ENCODE measurements around the gene PTGDS.

Gene PTGDS

DNA sequence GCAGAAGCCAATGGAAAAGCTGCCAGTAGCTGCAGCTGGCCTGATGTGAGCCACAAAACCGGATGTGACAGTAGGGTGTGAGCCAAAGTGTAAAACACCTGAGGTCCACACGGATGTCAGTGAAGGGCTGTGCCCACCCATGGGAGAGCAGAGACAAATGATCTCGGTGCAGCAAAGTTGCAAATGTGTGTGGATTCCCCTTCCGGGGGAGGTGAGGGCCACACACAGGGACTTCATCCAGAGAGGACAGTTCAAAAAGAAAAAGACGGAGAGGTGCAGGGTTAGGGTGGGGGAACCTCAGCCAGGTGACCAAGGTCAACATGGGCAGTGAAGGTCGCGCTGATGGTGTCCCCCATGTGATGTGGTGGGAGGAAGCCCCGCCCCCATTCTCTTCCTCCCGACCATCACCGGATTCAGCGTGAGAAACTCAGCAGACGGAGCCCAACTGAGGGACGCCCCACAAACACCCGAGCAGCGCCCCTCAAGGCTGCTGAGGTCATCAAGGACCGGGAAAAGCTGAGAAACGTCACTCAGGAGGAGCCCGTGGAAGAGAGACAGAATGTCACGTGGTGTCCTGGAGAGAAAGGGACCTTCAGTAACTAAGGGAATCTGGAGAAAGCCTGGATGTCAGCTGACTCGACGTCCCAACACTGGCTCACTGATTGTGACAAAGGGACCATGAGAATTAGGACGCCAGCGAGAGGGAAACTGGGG is 11.4 kb upstream of the PTGDS start:
- TF ChIP-seq, protein P1, sequence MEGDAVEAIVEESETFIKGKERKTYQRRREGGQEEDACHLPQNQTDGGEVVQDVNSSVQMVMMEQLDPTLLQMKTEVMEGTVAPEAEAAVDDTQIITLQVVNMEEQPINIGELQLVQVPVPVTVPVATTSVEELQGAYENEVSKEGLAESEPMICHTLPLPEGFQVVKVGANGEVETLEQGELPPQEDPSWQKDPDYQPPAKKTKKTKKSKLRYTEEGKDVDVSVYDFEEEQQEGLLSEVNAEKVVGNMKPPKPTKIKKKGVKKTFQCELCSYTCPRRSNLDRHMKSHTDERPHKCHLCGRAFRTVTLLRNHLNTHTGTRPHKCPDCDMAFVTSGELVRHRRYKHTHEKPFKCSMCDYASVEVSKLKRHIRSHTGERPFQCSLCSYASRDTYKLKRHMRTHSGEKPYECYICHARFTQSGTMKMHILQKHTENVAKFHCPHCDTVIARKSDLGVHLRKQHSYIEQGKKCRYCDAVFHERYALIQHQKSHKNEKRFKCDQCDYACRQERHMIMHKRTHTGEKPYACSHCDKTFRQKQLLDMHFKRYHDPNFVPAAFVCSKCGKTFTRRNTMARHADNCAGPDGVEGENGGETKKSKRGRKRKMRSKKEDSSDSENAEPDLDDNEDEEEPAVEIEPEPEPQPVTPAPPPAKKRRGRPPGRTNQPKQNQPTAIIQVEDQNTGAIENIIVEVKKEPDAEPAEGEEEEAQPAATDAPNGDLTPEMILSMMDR (IDR thresholded peaks at IDR 0.05; ENCODE audit: extremely low read depth, missing control alignments): no peak
- no peak for DNase-seq (ENCODE audit: low spot score)

DNA sequence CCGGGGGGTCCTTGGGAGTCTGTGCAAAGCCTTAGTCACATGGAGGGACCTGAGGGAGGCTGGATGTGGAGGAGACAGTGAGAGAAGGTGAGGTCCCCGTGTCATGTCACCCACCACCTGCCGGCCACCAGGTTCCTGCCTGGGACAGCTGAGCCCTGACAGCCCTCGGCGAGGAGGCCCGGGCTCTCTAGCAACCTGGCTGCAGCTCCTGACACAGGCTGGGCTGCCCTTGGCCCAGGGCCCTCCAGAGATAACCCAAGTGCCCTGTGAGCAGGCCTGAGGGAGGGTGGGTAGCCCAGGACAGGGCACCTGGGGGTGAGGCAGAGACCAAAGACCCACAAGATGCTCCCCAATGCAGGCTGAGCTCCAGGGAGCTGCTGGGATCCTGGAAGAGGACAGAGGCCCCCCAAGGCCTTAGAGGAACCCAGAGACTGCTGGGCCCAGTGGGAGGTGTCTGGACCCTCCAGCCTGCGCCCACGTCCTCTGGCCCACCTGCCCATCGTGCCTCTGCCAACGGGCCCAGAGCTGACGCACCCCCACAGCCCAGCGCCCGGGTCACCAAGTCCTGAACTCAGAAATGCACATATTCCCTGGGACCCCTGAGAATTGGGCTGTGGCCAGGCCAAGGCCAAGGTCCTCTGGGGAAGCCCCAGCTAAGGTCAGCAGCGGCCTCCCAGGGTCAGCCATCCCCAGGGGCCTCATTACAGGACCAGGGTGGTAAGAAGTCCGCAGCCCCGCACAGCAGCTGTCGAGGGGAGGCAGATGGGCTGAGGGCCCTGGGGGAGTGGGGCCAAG is 8.8 kb upstream of the PTGDS start:
- TF ChIP-seq, protein P1 (IDR thresholded peaks at IDR 0.05; ENCODE audit: extremely low read depth, missing control alignments): no peak
- DNase-seq (ENCODE audit: low spot score): no peak

DNA sequence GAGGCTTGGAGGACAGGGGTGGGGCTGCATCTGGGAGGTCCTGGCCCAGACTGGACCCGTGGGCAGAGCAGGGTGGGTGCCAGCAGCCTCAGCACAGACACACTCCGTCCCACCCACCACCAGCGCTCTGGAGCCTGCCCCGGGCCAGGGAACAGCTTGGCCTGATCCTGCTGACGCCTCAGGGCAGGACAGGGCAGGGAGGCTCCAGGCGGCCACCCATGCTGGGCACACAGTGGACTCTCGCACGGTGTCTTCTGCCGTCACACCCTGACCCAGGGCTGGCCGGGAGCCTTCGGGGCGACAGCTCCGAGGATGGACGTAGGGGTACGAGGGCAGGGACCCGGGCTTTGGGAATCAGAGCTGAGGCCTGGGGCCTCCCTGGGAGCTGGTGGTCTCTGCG is 8.2 kb upstream of the PTGDS start:
- DNase-seq (ENCODE audit: low spot score): no peak
- TF ChIP-seq, protein P1 (IDR thresholded peaks at IDR 0.05; ENCODE audit: extremely low read depth, missing control alignments): no peak

DNA sequence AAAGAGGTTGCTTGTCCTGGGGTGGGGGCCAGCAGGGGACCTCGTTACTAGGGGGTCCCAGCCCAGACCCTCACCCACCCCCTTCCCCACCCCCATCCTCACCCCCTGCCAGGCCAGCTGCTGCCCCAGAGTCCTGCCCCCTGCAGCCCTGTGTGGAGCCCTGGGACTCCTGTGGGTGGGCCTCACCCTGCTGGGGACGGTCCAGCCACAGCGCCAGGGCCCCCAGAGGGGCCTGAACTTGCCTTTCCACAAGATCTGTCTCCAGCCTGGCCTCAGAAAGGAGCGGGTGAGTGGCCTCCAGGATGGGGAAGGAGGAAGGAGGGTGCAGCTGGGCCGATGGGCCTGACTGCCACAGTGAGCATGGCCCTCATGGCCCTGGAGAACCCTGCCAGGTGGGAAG is 7.5 kb upstream of the PTGDS start:
- no peak for DNase-seq (ENCODE audit: low spot score)
- TF ChIP-seq, protein P1 (IDR thresholded peaks at IDR 0.05; ENCODE audit: extremely low read depth, missing control alignments): no peak

DNA sequence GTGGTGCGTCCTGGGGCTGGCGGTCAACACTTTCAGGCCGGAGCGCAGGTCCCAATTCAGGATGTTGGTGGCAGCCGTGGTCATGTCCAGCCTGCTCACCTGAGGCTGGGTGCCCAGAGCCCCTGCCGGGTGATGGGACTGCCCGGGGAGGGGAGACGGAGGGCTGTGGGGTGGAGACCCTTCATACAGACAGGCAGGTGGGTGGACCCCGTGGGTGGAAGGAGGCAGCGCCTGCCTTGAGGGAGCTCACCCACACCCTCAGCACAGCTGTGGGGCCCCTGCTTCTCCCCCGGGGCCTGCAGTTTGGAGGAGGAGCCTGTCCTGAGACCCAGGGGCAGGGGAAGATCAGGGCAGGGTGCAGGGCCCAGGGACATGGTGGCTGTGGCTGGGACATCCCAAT is 6.9 kb upstream of the PTGDS start:
- TF ChIP-seq, protein P1 (IDR thresholded peaks at IDR 0.05; ENCODE audit: extremely low read depth, missing control alignments): no peak
- DNase-seq (ENCODE audit: low spot score): no peak

DNA sequence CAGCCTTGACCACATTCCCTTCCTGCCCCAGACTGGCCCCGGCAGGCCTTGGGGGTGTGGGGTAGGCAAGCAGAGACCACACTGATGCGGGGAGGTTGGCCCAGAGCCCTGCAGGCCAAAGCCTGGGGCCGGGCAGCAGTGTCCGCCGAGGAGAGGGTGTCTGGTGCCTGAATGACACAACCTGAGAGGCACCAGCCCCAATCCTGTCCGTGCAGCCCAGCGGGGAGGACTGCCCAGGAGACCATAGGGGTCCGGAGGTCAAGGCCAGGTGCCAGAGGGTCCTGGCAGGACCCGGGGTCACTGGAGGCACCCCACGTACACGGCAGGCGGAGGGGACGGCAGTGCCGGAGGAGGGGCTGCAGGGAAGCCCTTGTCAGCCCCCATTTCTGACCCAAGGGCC is 5.6 kb upstream of the PTGDS start:
- TF ChIP-seq, protein P1 (IDR thresholded peaks at IDR 0.05; ENCODE audit: extremely low read depth, missing control alignments): no peak
- DNase-seq (ENCODE audit: low spot score): no peak

DNA sequence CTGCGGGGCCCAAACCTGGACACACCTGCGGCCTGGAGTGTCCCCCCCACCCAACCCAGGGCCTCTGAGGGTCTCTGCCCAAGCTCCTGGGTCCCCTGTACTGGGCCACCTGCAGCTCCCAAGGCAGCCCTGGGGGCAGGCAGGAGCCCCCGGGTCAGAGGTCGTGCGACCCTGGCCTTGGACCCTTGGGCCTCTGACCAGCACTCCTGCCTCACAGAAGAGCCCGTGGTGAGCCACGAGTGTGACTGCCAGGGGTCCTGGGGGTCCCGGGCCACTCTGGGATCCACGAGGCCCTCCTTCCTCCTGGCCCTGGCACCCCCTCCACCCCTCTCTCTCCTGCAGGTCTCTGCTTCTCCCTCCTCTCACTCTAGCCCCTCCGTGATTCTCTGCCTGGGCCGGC is 5.0 kb upstream of the PTGDS start:
- no peak for DNase-seq (ENCODE audit: low spot score)
- TF ChIP-seq, protein P1 (IDR thresholded peaks at IDR 0.05; ENCODE audit: extremely low read depth, missing control alignments): no peak
